Activated T-helper 1 cell treated with anti-CD3 and anti-CD28 coated beads, Interleukin-12 subunit alpha, Interleukin-12 subunit beta, Interleukin-2, Interleukin-4 antibody, amounts not matched to agents 30 ng/mL and 10 ng/mL and 1 ng/mL, durations not matched to agents 14 hours and 24 hours and 36 hours (primary cell): ENCODE results near the gene SF3A2. TPM values are rescaled to one million over a fixed set of nuclear protein-coding genes. Genes with fewer than 3 reads are reported as not detected.

Experiments used
- DNase-seq: peaks from one replicate; pipeline ENCODE4 v3.0.0; 2021; ENCODE audit warnings: low spot score
- H3K27ac Mint-ChIP-seq: one replicate; pipeline ENCODE4 v1.8.0; 2021; ENCODE audit warnings: mild to moderate bottlenecking, mixed read lengths
- H3K27me3 Mint-ChIP-seq: one replicate; pipeline ENCODE4 v1.8.0; 2022; ENCODE audit warnings: mild to moderate bottlenecking, moderate library complexity, mixed read lengths; ENCODE audit not compliant: insufficient read depth
- H3K36me3 Mint-ChIP-seq: one replicate; pipeline ENCODE4 v1.8.0; 2021; ENCODE audit warnings: low read depth, mixed read lengths
- H3K4me1 Mint-ChIP-seq: one replicate; pipeline ENCODE4 v1.8.0; 2021; ENCODE audit warnings: low read depth, mixed read lengths
- H3K4me3 Mint-ChIP-seq: one replicate; pipeline ENCODE4 v1.8.0; 2021; ENCODE audit warnings: mild to moderate bottlenecking, moderate library complexity, mixed read lengths
- H3K9me3 Mint-ChIP-seq: one replicate; pipeline ENCODE4 v1.8.0; 2021; ENCODE audit warnings: mixed read lengths
- intact Hi-C: fragments of 100-400 bp; cut with micrococcal nuclease; formaldehyde crosslinking; loops from one replicate; pipeline ENCODE4 v1.15.1; 2024
- total RNA-seq: library from RNA; stranded (reverse); gene quantifications from 2 replicates; pipeline ENCODE4 v1.2.3, GENCODE V29; 2022

Gene SF3A2
- total RNA-seq, 1 donor from 2014 or later, result 153 TPM

- DNase-seq, result no peak
- Mint-ChIP-seq H3K4me1 (peaks cover 15% of the 10 kb centered on the region), H3K36me3 (peaks cover 27% of the 10 kb centered on the region), H3K27ac (no peak overlapping the region), H3K27me3 (no peaks in the 10 kb centered on the region), H3K4me3 (no peak overlapping the region), H3K9me3 (no peaks in the 10 kb centered on the region)
- intact Hi-C loops, result no loop called here
Measured at GRCh38 chr19:2210987-2211740, 25.5 kb upstream of the SF3A2 start.

- intact Hi-C loops, result no loop called here
- no peak overlapping the region for H3K27ac Mint-ChIP-seq
- no peaks in the 10 kb centered on the region for H3K9me3 Mint-ChIP-seq
- H3K4me3 Mint-ChIP-seq, result no peak overlapping the region
- peaks cover 15% of the 10 kb centered on the region for H3K4me1 Mint-ChIP-seq
- peaks cover 32% of the 10 kb centered on the region for H3K36me3 Mint-ChIP-seq
- no peaks in the 10 kb centered on the region for H3K27me3 Mint-ChIP-seq
- no peak for DNase-seq
Measured at GRCh38 chr19:2212861-2213711, 23.5 kb upstream of the SF3A2 start.

GRCh38 chr19:2213799-2214198, 22.8 kb upstream of the SF3A2 start:
- Mint-ChIP-seq H3K27ac (no peak overlapping the region), H3K36me3 (peaks cover 32% of the 10 kb centered on the region)

DNA sequence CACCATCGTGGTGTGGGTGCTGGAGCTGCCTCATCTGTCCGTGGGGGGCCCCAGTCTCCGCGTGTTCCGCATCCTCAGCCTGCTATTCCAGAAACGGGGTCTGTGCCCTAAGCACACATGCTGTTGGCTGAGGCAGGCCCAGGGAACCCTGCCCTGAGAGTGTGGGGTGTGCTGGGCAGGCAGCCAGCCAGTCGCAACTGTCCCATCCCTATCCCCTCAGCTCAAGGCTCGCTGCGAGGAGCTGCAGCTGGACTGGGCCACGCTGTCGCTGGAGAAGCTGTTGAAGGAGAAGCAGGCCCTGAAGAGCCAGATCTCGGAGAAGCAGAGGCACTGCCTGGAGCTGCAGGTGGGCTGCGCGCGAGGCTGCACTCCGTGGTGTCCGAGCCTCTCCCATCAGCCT, 22.4 kb upstream of the SF3A2 start:
- DNase-seq, result no peak
- intact Hi-C loops, result no loop called here
- no peak overlapping the region for H3K4me3 Mint-ChIP-seq
- H3K36me3 Mint-ChIP-seq, result peaks cover 32% of the 10 kb centered on the region
- H3K27ac Mint-ChIP-seq, result no peak overlapping the region
- no peaks in the 10 kb centered on the region for H3K9me3 Mint-ChIP-seq
- H3K4me1 Mint-ChIP-seq, result peaks cover 15% of the 10 kb centered on the region
- H3K27me3 Mint-ChIP-seq, result no peaks in the 10 kb centered on the region

More at GRCh38 chr19:2213799-2214198, 22.8 kb upstream of the SF3A2 start:
- no peak for DNase-seq
- intact Hi-C loops, result no loop called here
- peaks cover 15% of the 10 kb centered on the region for H3K4me1 Mint-ChIP-seq
- H3K4me3 Mint-ChIP-seq, result no peak overlapping the region
- H3K9me3 Mint-ChIP-seq, result no peaks in the 10 kb centered on the region
- no peaks in the 10 kb centered on the region for H3K27me3 Mint-ChIP-seq

GRCh38 chr19:2215281-2215751, 21.3 kb upstream of the SF3A2 start:
- no peak for DNase-seq
- Mint-ChIP-seq H3K4me3 (no peak overlapping the region), H3K27ac (peak overlapping the region; percentile 29), H3K27me3 (no peaks in the 10 kb centered on the region), H3K4me1 (peaks cover 15% of the 10 kb centered on the region), H3K9me3 (no peaks in the 10 kb centered on the region), H3K36me3 (peaks cover 32% of the 10 kb centered on the region)
- intact Hi-C loops, result no loop called here

- Mint-ChIP-seq H3K36me3 (peaks cover 32% of the 10 kb centered on the region), H3K4me1 (peaks cover 15% of the 10 kb centered on the region), H3K27me3 (no peaks in the 10 kb centered on the region), H3K4me3 (no peak overlapping the region), H3K27ac (peak overlapping the region; percentile 63), H3K9me3 (no peaks in the 10 kb centered on the region)
- no peak for DNase-seq
- intact Hi-C loops, result no loop called here
Measured at GRCh38 chr19:2216361-2217225, 20.0 kb upstream of the SF3A2 start.

GRCh38 chr19:2217591-2217990, 19.0 kb upstream of the SF3A2 start:
- Mint-ChIP-seq H3K4me3 (no peak overlapping the region), H3K4me1 (peaks cover 15% of the 10 kb centered on the region), H3K9me3 (no peaks in the 10 kb centered on the region), H3K36me3 (peaks cover 26% of the 10 kb centered on the region), H3K27ac (no peak overlapping the region), H3K27me3 (no peaks in the 10 kb centered on the region)
- DNase-seq, result no peak
- intact Hi-C loops, result no loop called here

- Mint-ChIP-seq H3K27me3 (no peaks in the 10 kb centered on the region), H3K27ac (no peak overlapping the region), H3K36me3 (peaks cover 27% of the 10 kb centered on the region), H3K4me1 (peaks cover 11% of the 10 kb centered on the region), H3K9me3 (no peaks in the 10 kb centered on the region), H3K4me3 (no peak overlapping the region)
- intact Hi-C loops, result no loop called here
- no peak for DNase-seq
Measured at GRCh38 chr19:2219726-2220125, 16.9 kb upstream of the SF3A2 start.

DNA sequence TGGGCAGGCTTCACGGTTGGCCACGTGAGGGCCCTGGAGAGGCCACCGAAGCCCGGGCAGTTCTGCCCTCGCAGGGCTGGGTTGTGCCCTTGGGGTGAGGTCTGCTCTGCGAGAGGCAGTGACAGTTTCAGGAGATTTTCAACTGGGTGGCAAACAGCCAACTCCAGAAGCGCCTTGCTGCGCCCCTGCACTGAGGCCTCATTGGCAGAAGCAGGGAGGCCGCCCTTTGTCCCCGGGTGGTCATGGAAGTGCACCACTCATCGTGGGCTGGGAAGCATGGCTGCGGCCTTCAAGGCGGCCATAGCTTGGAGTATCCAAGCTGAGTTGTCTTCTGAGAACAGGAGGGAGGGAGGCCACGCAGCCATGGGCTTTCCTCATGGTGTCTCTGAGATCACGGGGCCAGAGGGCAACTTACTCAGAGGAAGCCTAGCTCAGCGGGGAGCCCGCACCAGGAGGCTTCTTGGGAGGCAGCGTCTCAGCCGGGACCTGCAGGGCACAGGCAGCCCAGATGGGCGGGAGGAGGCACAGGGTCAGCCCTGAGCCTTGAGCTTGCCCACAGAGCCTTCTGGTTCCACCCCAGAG, 15.3 kb upstream of the SF3A2 start:
- Mint-ChIP-seq H3K4me3 (no peak overlapping the region), H3K27me3 (no peaks in the 10 kb centered on the region), H3K36me3 (peaks cover 27% of the 10 kb centered on the region), H3K4me1 (no peaks in the 10 kb centered on the region), H3K9me3 (no peaks in the 10 kb centered on the region), H3K27ac (no peak overlapping the region)
- intact Hi-C loops, result no loop called here
- DNase-seq, result no peak

DNA sequence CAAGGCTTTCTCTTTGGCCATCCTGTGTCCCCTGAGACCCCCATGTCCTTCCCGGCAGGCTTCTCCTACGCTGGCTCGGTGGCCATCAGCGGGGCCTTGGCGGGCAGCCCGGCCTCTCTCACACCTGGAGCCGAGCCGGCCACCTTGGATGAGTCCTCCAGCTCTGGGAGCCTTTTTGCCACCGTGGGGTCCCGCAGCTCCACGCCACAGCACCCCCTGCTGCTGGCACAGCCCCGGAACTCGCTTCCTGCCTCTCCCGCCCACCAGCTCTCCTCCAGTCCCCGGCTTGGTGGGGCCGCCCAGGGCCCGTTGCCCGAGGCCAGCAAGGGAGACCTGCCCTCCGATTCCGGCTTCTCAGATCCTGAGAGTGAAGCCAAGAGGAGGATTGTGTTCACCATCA, 14.7 kb upstream of the SF3A2 start:
- Mint-ChIP-seq H3K36me3 (peaks cover 23% of the 10 kb centered on the region), H3K27ac (no peak overlapping the region), H3K9me3 (no peaks in the 10 kb centered on the region), H3K4me3 (no peak overlapping the region), H3K4me1 (no peaks in the 10 kb centered on the region), H3K27me3 (no peaks in the 10 kb centered on the region)
- DNase-seq, result no peak
- intact Hi-C loops, result no loop called here

- no peak for DNase-seq
- intact Hi-C loops, result no loop called here
- Mint-ChIP-seq H3K27me3 (no peaks in the 10 kb centered on the region), H3K4me3 (no peak overlapping the region), H3K27ac (no peak overlapping the region), H3K36me3 (peaks cover 18% of the 10 kb centered on the region), H3K9me3 (no peaks in the 10 kb centered on the region), H3K4me1 (no peaks in the 10 kb centered on the region)
Measured at GRCh38 chr19:2223391-2223790, 13.2 kb upstream of the SF3A2 start.

DNA sequence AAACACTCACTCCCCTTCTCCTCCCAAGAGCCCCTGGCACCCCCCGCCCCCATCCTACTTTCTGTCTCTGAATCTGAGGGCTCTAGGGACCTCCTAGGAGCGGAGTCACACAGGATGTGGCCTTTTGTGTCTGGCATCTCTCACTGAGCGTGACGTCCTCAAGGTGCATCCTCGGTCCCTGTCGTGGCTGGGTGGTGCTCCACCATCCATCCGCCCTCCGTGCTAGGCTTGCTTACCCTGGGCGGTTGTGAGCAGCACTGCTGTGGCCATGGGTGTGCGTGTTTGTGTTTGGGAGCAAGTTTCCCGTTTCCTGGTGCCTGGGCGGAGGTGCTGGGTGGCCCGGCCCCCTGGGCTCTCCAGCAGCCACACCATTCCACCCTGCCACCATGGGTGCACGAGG, 12.7 kb upstream of the SF3A2 start:
- no peak for DNase-seq
- intact Hi-C loops, result no loop called here
- peak overlapping the region; percentile 34 for H3K27ac Mint-ChIP-seq
- H3K9me3 Mint-ChIP-seq, result no peaks in the 10 kb centered on the region
- H3K4me1 Mint-ChIP-seq, result no peaks in the 10 kb centered on the region
- no peaks in the 10 kb centered on the region for H3K27me3 Mint-ChIP-seq
- no peak overlapping the region for H3K4me3 Mint-ChIP-seq
- peaks cover 21% of the 10 kb centered on the region for H3K36me3 Mint-ChIP-seq
